Breast epithelium (tissue), 3 donors: ENCODE results near the gene PRKCSH.

Experiments
- POLR2A ChIP-seq: fragments of 450-650 bp; IDR thresholded peaks from one replicate; pipeline ENCODE4 v1.6.1; 2016; ENCODE audit warnings: antibody characterized with exemption, mild to moderate bottlenecking, moderate library complexity
- TF ChIP-seq, protein P1 (sequence below), 3 donors: fragments of 450-650 bp; IDR thresholded peaks; one replicate each; pipeline ENCODE4 v1.5.1; 2016 to 2017; ENCODE audit warnings: antibody characterized with exemption in 3 of 3, mild to moderate bottlenecking in 3 of 3, moderate library complexity in 3 of 3

DNA sequence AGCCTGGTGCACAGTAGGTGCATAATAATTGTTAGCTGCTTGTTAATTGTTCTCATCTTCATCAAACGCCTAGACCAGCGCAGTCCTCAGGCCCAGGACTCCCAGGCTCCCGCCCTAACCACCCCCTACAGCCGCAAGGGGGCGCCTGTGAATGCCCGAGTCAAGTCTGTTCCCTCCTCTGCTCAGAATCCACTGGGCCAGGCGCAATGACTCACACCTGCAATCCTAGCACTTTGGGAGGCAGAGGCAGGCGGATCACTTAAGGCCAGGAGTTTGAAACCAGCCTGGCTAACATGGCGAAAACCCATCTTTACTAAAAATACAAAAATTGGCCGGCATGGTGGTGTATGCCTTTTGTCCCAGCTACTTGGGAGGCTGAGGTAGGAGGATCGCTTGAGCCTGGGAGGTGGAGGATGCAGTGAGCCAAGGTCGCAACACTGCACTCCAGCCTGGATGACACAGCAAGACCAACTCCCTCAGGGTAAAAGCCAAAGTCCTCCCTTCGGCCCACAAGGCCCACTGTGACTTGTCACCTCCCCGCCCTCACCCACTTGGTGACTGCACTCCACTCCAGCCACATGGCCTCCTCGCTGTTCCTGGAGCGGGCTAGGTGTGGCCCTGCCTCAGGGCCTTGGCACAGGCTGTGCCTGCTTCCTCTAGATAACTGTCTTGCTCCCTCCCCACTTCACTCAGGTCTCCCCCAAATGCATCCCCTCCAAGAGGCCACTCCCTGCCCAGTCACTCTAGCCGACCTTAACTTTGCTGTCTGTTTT, 61.1 kb downstream of the PRKCSH start:
- TF ChIP-seq, protein P1, sequence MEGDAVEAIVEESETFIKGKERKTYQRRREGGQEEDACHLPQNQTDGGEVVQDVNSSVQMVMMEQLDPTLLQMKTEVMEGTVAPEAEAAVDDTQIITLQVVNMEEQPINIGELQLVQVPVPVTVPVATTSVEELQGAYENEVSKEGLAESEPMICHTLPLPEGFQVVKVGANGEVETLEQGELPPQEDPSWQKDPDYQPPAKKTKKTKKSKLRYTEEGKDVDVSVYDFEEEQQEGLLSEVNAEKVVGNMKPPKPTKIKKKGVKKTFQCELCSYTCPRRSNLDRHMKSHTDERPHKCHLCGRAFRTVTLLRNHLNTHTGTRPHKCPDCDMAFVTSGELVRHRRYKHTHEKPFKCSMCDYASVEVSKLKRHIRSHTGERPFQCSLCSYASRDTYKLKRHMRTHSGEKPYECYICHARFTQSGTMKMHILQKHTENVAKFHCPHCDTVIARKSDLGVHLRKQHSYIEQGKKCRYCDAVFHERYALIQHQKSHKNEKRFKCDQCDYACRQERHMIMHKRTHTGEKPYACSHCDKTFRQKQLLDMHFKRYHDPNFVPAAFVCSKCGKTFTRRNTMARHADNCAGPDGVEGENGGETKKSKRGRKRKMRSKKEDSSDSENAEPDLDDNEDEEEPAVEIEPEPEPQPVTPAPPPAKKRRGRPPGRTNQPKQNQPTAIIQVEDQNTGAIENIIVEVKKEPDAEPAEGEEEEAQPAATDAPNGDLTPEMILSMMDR (IDR thresholded peaks at IDR 0.05), result peak in 2 of 3 donors; percentile 27 to 41
- no peak for TF ChIP-seq POLR2A
